Retinal pigment epithelial cell (primary cell): ENCODE results near the gene FAM136A.
A peak's percentile ranks its signal among the peaks of the same experiment; 100 is the strongest.

ENCODE experiments used
- DNase-seq: peaks from one replicate; pipeline ENCODE4 v3.0.0-alpha.2; 2010; ENCODE audit warnings: low read depth
- H3K4me3 ChIP-seq: 2 replicates; pipeline ENCODE4 v1.5.1; 2011; ENCODE audit warnings: mild to moderate bottlenecking, low read length, control low read depth, moderate library complexity
- TF ChIP-seq, protein P1 (sequence below): conservative IDR thresholded peaks from 2 replicates; pipeline ENCODE4 v1.5.1; 2011; ENCODE audit warnings: low read depth, low read length, control low read depth, inconsistent platforms

The FAM136A gene

DNA sequence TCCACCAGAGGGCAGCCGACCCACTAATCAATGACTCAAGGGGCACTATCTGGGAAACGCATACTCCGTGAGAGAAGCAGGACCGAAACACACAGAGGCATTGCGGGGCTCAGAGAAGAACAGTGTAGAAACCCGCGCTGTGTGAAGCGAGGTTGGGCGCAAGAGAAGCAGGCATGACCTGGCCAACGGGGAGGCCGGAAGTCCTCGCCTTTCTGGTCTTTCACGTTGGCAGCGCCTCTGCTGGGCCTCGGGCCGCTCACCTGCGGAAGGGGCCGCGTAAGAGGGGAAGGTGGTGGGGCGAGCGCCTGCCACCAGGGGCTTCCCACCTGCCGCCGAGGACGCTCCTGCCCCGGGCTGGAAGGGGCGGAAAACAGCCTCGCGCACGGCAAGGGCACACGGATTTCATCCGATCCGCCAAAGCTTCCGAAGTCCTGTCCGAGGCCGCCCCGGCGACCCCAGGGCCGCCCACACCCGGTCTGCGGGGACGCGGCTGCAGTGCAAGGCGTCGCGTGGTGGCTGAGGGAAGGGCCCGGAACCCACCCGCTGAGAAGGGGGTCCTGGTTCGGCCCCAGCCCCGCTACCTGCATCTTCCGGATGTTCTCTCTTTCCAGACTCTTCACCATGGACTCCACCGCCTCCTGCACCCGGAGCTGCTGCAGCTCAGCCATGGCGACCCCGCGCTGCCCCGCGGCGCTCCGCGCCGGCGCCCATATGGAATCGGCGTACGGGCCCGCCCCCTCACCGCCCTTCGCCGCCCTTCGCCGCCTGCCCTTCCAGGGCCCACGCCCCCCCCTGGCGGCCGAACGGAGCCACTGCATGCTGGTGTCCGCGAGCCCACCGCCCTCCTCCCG lies at the start of gene FAM136A:
FAM136A (minus strand) TSS at position 724 of the 851 bp plus-strand sequence; CDS start at position 668, 56 bp downstream.
- peak within 1 kb of the TSS; percentile 76 for H3K4me3 ChIP-seq
- TF ChIP-seq, protein P1, sequence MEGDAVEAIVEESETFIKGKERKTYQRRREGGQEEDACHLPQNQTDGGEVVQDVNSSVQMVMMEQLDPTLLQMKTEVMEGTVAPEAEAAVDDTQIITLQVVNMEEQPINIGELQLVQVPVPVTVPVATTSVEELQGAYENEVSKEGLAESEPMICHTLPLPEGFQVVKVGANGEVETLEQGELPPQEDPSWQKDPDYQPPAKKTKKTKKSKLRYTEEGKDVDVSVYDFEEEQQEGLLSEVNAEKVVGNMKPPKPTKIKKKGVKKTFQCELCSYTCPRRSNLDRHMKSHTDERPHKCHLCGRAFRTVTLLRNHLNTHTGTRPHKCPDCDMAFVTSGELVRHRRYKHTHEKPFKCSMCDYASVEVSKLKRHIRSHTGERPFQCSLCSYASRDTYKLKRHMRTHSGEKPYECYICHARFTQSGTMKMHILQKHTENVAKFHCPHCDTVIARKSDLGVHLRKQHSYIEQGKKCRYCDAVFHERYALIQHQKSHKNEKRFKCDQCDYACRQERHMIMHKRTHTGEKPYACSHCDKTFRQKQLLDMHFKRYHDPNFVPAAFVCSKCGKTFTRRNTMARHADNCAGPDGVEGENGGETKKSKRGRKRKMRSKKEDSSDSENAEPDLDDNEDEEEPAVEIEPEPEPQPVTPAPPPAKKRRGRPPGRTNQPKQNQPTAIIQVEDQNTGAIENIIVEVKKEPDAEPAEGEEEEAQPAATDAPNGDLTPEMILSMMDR = peak; percentile 76
- DNase-seq = peak; percentile 24

DNA sequence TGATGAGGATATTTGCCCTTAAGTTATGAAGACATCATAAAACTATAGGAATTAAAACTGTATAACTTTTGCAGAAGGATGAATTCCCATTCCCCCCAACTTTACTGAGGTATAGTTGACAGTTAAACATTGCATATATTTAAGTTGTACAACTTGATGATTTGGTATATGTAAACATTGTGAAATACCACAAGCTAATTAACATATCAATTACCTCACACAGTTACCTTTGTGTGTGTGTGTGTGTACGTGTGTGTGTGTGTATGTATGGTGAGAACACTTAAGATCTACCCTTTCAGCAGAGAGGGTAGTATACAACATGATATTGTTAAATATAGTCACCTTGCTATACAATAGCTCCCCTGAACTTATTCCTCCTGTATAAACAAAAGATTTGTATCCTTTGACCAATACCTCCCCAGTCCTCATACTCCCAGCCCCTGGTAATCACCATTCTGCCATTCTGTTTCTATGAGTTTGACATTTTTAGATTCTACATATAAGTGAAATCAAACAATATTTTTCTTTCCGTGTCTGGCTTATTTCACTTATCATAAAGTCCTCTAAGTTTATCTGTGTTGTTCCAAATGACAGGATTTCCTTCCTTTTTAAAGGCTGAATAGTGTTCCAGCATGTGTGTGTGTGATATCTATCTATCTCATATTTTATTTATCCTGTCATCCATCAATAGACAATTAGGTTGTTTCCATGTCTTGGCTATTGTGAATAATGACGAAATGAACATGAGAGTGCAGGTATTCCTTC lies 48.2 kb upstream of the FAM136A start:
- H3K4me3 ChIP-seq = no peak overlapping the region
- DNase-seq = no peak
- TF ChIP-seq, protein P1 = no peak

DNA sequence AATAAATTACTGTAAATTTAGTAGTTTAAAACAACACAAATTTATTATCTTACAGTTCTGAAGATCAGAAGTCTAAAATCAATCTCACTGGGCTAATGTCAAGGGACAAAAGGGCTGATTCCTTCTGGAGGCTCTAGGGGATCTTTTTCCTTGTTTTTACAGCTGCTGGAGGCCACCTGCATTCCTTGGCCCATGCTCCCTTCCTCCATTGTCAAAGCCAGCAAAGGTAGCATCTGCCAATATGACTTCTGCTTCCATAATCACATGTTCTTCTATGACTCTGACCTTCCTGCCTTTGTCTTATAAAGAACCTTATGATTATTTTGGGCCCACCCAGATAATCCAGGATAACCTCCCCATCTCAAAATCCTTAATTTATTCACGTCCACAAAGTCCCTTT lies 46.0 kb upstream of the FAM136A start:
- H3K4me3 ChIP-seq = no peak overlapping the region
- no peak for DNase-seq
- TF ChIP-seq, protein P1 = no peak

DNA sequence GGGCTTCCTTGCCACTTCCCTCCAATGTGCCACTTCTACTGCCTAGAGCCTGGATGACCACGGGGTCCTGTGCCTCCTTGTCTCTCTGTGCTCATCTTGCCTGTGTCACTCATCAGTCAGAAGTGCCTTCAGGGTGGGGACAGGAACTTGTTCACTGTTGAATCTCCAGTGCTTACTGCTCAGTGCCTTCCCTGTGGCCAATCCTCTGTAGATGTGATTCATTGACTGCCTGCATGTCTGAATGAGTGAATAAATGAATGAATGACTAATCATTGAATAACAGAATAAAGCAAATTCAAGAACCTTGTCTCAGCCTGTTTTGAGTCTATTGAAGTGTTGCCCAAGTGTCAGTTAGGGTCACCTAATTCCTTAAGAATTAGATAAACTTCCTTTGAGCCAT lies 42.3 kb upstream of the FAM136A start:
- no peak for DNase-seq
- TF ChIP-seq, protein P1 = no peak
- no peak overlapping the region for H3K4me3 ChIP-seq

DNA sequence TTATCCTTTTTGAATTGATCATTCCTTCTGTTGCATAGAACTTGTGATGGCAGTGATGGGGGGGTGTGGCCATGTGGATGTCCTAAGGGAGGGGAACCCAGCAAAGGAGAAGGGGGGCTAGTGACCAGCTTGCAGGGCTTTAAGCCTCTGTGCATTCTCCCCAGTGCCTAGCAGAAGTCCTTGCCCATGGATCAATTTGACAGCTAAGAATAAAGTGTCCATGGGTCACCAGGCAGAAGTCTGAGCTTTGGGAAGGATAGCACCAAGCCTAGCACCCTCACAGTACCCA lies 39.6 kb upstream of the FAM136A start:
- TF ChIP-seq, protein P1 = no peak
- DNase-seq = no peak
- no peak overlapping the region for H3K4me3 ChIP-seq

DNA sequence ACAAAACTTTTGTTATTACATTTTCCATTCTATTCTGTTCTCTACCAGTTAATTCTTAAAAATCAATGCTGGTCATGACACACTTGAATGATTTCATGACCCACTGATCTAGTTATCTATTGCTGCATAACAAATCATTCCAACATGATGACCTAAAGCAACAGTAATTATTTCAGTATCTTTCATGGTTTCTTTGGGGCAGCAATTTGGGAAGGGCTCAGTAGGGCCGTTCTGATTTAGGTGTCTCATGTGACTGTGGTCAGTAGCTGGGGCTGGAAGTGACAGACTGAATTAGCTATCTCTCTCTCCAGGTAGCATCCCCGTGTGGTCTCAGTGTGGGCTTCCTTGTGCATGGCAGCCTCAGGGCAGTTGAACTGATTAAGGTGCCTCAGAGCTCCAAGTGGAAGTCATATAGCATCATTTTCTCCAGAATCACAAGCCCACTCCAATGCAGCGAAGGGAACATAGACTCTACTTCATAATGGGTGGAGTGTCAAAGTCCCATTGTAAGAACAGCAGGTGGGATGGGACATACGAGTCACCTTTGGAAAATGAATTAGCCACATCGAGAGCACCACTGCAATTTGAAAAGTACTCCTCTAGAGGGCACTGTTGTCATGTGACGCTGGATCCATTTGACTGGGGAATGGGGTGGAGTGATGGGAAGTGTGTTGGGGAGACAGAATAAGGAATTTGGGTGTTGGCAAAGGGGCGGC lies 39.1 kb upstream of the FAM136A start:
- TF ChIP-seq, protein P1 = peak; percentile 87
- DNase-seq = no peak
- no peak overlapping the region for H3K4me3 ChIP-seq
